ES-I3 (cell line): Measurements from ENCODE around the gene SLC16A10.
"Not testable (repeated sequence)": the region's sequence is repeated elsewhere in the genome, so short reads cannot be mapped to it uniquely, and the experiment has no call there.

Experiments
- H3K36me3 ChIP-seq: 2 replicates; pipeline ENCODE4 v1.6.1; 2013; ENCODE audit warnings: mild to moderate bottlenecking, low read length, control low read depth, moderate library complexity; ENCODE audit not compliant: insufficient read depth
- H3K4me1 ChIP-seq: 2 replicates; pipeline ENCODE4 v1.6.1; 2013; ENCODE audit warnings: mild to moderate bottlenecking, control low read depth, low read length; ENCODE audit not compliant: insufficient read depth
- H3K9ac ChIP-seq: 2 replicates; pipeline ENCODE4 v1.6.1; 2013; ENCODE audit warnings: low read depth, mild to moderate bottlenecking, low read length, moderate library complexity
- H3K9me3 ChIP-seq: 2 replicates; pipeline ENCODE4 v1.6.1; 2013; ENCODE audit warnings: mild to moderate bottlenecking, low read length, moderate library complexity; ENCODE audit not compliant: control insufficient read depth, insufficient read depth

Gene SLC16A10

GRCh38 chr6:111254004-111254778 is 166.9 kb downstream of the SLC16A10 start:
- Histone ChIP-seq H3K4me1 (peaks cover 32% of the 10 kb centered on the region), H3K9me3 (no peaks in the 10 kb centered on the region), H3K36me3 (no peaks in the 10 kb centered on the region), H3K9ac (peak overlapping the region; percentile 37; the same call in 1 of the 2 replicates)

- H3K9me3 ChIP-seq: no peaks in the 10 kb centered on the region
- H3K4me1 ChIP-seq: peaks cover 32% of the 10 kb centered on the region
- no peaks in the 10 kb centered on the region for H3K36me3 ChIP-seq
- peak overlapping the region; percentile 37; the same call in 1 of the 2 replicates for H3K9ac ChIP-seq
Measured at GRCh38 chr6:111254779-111255166, 167.5 kb downstream of the SLC16A10 start.

DNA sequence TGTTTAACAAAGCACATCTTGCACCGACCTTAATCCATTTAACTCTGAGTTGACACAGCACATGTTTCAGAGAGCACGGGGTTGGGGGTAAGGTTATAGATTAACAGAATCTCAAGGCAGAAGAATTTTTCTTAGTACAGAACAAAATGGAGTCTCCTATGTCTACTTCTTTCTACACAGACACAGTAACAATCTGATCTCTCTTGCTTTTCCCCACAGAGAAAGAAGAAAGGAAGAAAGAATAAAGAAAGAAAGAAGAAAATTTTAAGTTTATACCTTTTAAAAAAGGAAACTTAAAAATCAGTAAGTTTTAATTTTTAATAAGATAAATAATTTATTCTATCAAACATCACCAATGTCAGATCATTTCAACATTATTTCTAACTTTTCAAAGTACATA is 168.5 kb downstream of the SLC16A10 start:
- H3K9me3 ChIP-seq, H3K9ac ChIP-seq, H3K36me3 ChIP-seq: not testable (repeated sequence)
- H3K4me1 ChIP-seq: peaks cover 32% of the 10 kb centered on the region

DNA sequence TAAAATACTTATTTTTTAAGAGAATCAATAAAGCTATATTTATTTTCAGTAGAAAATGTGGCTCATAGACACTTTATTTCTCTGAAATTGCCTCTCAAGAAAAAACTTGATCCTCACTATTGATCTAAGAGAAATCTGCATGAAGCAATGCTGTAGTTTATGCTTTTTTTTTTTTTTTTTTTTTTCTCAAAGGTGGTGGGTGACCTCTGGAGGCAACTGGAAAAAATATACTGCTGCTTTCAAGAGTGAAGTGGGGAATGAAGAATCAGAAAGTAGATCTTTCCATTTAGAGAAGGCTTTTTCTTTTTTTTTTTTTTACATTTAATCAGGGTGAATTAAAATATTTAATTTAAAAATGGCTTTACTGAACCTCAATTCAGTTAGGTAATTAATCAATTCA is 169.3 kb downstream of the SLC16A10 start:
- Histone ChIP-seq H3K9ac (no peak overlapping the region), H3K36me3 (no peaks in the 10 kb centered on the region), H3K4me1 (peaks cover 30% of the 10 kb centered on the region), H3K9me3 (no peaks in the 10 kb centered on the region)

DNA sequence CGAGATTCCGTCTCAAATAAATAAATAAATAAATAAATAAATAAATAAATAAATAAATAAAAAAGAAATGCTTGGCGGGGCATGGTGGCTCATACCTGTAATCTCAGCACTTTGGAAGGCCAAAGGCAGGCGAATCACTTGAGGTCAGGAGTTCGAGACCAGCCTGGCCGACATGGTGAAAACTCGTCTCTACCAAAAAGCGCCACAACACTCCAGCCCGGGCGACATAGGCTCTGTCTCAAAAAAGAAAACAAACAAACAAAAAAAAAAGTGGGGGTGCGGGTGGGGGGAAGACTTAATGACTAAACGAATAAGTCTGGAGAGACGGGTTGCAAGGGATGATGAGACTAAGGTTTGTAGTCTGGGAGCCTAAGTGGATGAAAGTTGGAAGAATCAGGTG is 170.7 kb downstream of the SLC16A10 start:
- Histone ChIP-seq H3K9ac (no peak overlapping the region), H3K9me3 (no peaks in the 10 kb centered on the region), H3K4me1 (peaks cover 20% of the 10 kb centered on the region), H3K36me3 (no peaks in the 10 kb centered on the region)

DNA sequence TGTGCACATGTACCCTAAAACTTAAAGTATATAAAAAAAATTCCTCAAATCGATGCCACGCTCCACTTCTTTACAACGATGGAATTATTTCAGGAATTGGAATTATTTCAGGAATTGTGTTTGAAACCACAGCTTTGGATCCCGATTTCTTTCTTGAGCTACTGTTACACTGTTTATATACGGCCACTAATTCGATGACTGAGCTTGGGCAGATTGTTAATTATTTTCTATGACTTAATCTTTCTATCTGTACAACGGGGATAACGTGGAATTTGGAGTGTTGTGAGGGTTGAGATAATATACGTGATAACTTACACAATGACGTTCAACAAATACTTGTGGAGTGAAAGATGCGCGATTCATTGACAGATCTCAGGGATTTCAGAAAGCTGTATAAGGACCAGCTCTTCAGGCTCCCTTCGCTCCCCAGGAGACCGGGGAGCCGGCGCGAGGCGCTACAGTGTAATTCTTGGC is 171.3 kb downstream of the SLC16A10 start:
- Histone ChIP-seq H3K9me3 (no peaks in the 10 kb centered on the region), H3K36me3 (no peaks in the 10 kb centered on the region), H3K9ac (no peak overlapping the region), H3K4me1 (peaks cover 14% of the 10 kb centered on the region)

DNA sequence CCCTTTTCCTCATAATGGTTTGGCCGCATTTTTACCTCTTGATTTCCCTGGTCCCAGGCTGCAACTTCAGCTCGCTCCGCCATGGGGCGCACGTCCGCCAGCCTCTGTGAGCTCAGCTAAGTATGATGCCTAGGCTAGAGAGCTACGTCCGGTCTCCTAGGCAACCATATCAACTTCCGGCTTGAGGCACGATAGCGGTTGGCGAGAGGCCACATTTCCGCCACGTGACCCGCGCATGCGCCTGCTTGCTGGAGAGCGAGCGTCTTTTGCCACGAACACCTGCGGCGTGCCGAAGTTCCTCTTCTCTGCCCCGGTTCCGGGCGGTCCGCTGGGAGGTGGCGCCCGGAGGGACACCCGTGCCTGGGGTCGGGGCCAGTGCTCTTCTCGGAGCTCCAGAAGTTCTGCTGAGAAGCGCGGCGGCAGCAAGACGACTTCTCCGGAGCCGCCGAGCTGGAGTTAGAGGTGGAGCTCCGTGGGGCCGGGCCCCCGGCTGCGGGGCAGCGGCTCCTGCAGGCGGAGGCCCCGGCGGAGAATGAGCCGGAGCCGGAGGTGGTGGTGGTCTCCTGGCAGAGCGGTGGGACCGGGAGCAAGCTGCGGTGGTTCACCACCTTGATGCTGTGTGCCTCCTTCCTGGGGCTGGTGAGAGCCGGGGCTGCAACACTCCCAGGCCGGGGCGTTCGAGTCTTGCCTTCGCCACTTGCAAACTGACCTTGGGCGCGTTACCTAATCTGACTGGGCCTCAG is 172.0 kb downstream of the SLC16A10 start:
- Histone ChIP-seq H3K4me1 (peaks cover 9% of the 10 kb centered on the region), H3K36me3 (no peaks in the 10 kb centered on the region), H3K9me3 (no peaks in the 10 kb centered on the region), H3K9ac (peak overlapping the region; percentile 92)

DNA sequence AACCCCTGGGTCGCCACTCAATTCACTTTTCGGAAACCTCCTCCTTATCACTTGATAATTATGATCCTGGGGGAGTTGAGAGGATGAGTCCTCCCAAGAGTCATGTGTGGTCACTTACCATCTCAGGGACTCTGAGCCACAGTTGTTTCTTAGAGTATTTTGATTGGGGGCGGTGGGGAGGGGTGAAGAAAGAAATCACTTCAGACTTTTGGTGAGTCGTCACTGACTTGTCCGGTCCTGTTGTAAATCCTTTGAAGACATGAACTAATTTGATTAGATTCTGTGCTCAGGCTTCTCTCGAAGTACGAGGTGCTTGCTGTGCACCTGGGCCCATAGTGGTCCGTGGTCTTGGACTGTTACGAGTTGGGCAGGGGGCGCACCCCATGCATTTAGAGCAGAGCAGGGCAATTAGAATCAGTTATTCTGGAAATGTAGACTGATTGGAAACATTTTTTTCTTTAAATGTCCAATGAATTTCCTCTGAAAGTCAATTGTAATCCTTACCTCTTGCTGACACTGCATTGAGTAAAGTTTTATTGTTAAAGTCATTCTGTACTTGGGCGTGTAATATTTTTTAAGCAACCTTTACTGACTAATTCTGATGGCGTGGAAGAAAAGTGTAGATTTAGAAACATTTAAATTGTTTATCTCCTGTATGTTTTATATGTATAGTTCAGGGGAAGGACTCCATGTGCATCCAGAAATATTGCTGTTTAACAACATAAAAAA is 173.4 kb downstream of the SLC16A10 start:
- Histone ChIP-seq H3K9ac (peak overlapping the region; percentile 53; the same call in 1 of the 2 replicates), H3K4me1 (peaks cover 3% of the 10 kb centered on the region), H3K36me3 (no peaks in the 10 kb centered on the region; the same call in none of the 2 replicates), H3K9me3 (no peaks in the 10 kb centered on the region)

- H3K4me1 ChIP-seq: no peaks in the 10 kb centered on the region
- H3K9ac ChIP-seq: no peak overlapping the region
- H3K36me3 ChIP-seq: peaks cover 17% of the 10 kb centered on the region
- no peaks in the 10 kb centered on the region for H3K9me3 ChIP-seq
Measured at GRCh38 chr6:111263837-111264236, 176.5 kb downstream of the SLC16A10 start.

DNA sequence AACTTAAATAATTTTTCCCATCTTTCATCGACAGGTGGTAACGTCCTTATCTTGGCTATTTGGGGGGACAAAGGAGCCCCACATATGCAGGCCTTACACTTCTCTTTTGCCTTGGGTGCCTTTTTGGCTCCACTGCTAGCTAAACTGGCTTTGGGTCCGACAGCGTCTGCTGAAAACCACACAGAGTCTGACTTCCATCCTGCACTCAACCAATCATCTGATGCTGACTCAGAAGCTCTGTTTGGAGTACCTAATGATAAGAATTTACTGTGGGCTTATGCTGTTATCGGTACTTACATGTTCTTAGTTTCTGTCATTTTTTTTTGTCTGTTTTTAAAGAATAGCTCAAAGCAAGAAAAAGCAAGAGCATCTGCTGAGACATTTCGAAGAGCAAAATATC is 178.5 kb downstream of the SLC16A10 start:
- no peaks in the 10 kb centered on the region for H3K9me3 ChIP-seq
- no peaks in the 10 kb centered on the region for H3K4me1 ChIP-seq
- no peak overlapping the region for H3K9ac ChIP-seq
- peaks cover 22% of the 10 kb centered on the region for H3K36me3 ChIP-seq

DNA sequence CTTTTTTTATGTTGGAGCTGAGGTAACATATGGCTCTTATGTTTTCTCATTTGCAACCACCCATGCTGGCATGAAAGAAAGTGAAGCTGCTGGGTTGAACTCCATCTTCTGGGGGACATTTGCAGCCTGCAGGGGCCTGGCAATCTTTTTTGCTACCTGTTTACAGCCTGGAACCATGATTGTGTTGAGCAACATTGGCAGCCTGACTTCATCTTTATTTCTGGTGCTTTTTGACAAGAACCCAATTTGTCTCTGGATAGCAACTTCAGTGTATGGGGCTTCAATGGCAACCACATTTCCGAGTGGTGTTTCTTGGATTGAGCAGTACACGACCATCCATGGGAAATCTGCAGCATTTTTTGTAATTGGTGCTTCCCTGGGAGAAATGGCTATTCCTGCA is 179.0 kb downstream of the SLC16A10 start:
- Histone ChIP-seq H3K36me3 (peaks cover 22% of the 10 kb centered on the region), H3K9me3 (no peaks in the 10 kb centered on the region), H3K9ac (no peak overlapping the region), H3K4me1 (no peaks in the 10 kb centered on the region)

DNA sequence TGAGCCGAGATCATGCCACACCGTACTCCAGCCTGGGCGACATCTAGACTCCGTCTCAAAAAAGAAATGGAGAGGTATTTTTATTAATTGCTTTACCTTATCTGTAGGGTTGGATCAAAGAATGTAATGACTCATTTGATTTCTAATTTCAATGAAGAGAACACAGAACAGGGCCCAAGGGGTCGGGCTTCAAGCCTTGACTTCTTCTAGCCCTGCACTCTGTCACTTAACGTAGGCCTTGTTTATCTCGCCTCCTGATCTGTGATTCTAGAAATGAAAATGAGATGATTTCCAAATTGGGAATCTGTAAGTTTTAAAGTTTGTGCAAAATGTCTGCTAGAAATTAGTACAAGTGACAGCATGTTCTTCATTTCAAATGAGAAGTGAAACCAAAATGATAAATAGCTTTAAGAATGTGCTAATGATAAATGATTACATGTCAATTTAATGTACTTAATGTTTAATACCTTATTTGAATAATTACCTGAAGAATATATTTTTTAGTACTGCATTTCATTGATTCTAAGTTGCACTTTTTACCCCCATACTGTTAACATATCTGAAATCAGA is 180.5 kb downstream of the SLC16A10 start:
- Histone ChIP-seq H3K4me1 (no peaks in the 10 kb centered on the region), H3K9me3 (no peaks in the 10 kb centered on the region), H3K9ac (no peak overlapping the region), H3K36me3 (peaks cover 22% of the 10 kb centered on the region)

DNA sequence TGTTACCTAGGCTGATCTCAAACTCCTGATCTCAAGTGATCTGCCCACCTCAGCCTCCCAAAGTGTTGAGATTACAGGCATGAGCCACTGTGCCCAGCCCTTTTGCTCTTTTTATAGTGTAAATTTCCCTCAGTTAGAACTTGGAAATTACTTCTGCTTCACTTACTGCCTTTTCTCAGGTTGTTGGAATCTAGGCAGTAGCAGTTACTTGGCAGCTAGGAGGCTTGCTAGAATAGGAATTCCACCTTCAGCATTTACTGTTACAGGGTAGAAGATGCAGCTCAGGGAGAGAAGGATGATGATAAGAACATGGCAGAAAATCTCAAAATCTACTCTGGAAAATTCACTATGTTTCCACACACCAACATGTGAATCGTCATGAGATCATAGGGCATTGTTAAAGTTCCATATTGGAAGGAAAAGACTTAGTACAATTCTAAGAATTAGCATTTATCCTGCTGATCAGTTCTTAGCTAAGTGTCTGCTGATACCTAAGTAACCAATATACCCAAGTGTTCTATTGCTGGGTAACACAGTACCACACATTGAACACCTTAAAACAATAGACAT is 182.2 kb downstream of the SLC16A10 start:
- Histone ChIP-seq H3K4me1 (no peaks in the 10 kb centered on the region), H3K9me3 (no peaks in the 10 kb centered on the region; the same call in 1 of the 2 replicates), H3K36me3 (peaks cover 22% of the 10 kb centered on the region), H3K9ac (no peak overlapping the region)

DNA sequence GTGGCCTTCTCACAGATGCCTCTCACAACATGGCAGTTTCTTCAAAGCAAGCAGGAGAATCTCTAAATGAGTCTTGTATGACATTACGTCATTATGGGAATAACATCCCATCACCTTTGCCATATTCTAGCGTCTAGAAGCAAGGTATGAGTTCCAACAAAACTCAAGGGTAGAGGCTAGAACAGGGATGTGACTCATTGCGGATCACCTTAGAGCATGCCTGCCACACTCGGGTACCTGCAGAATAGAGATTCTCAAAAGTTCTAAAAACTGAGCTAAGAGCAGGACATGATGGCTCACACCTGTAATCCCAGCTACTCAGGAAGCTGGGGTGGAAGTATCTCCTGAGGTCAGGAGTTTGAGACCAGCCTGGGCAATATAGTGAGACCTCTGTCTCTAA is 182.8 kb downstream of the SLC16A10 start:
- H3K36me3 ChIP-seq: peaks cover 22% of the 10 kb centered on the region
- no peak overlapping the region for H3K9ac ChIP-seq
- H3K4me1 ChIP-seq: no peaks in the 10 kb centered on the region
- H3K9me3 ChIP-seq: peaks cover 4% of the 10 kb centered on the region
